Endodermal cell (in vitro differentiated cells): ENCODE results near the gene SSTR5. TPM values are rescaled to one million over a fixed set of nuclear protein-coding genes. Genes with fewer than 3 reads are reported as not detected.

ENCODE experiments used
- DNase-seq: peaks from one replicate; pipeline ENCODE4 v3.0.0-alpha.2; 2017
- H3K27ac ChIP-seq: 2 replicates; pipeline ENCODE4 v1.5.1; 2013; ENCODE audit warnings: mild to moderate bottlenecking, low read depth, low read length, moderate library complexity
- H3K27me3 ChIP-seq: 2 replicates; pipeline ENCODE4 v1.6.1; 2013; ENCODE audit warnings: mild to moderate bottlenecking, low read length, moderate library complexity; ENCODE audit not compliant: insufficient read depth, control insufficient read depth, poor library complexity, severe bottlenecking
- H3K36me3 ChIP-seq: 2 replicates; pipeline ENCODE4 v1.7.0; 2013; ENCODE audit warnings: mild to moderate bottlenecking, low read length, moderate library complexity; ENCODE audit not compliant: control insufficient read depth, insufficient read depth
- H3K4me1 ChIP-seq: one replicate; pipeline ENCODE4 v1.7.0; 2013; ENCODE audit warnings: low read length; ENCODE audit not compliant: control insufficient read depth, insufficient read depth
- H3K4me3 ChIP-seq: 2 replicates; pipeline ENCODE4 v1.5.1; 2013; ENCODE audit warnings: mild to moderate bottlenecking, low read length, moderate library complexity
- H3K9ac ChIP-seq: 2 replicates; pipeline ENCODE4 v1.6.1; 2013; ENCODE audit warnings: mild to moderate bottlenecking, low read length, moderate library complexity; ENCODE audit not compliant: poor library complexity, severe bottlenecking; ENCODE audit errors: extremely low read depth
- H3K9me3 ChIP-seq: 2 replicates; pipeline ENCODE4 v1.6.1; 2013; ENCODE audit warnings: mild to moderate bottlenecking, low read length, moderate library complexity; ENCODE audit not compliant: control insufficient read depth
- H3K27ac Mint-ChIP-seq: 2 replicates; pipeline ENCODE4 v1.8.0; 2020; ENCODE audit warnings: mixed read lengths
- H3K27me3 Mint-ChIP-seq: 2 replicates; pipeline ENCODE4 v1.8.0; 2021; ENCODE audit warnings: mild to moderate bottlenecking, mixed read lengths; ENCODE audit not compliant: insufficient read depth
- H3K36me3 Mint-ChIP-seq: 2 replicates; pipeline ENCODE4 v1.8.0; 2020; ENCODE audit warnings: low read depth, mixed read lengths
- H3K4me1 Mint-ChIP-seq: 2 replicates; pipeline ENCODE4 v1.8.0; 2020; ENCODE audit warnings: mixed read lengths
- H3K4me3 Mint-ChIP-seq: 2 replicates; pipeline ENCODE4 v1.8.0; 2020; ENCODE audit warnings: mild to moderate bottlenecking, moderate library complexity, mixed read lengths
- H3K9me3 Mint-ChIP-seq: 2 replicates; pipeline ENCODE4 v1.8.0; 2020; ENCODE audit warnings: mild to moderate bottlenecking, mixed read lengths
- whole genome bisulfite sequencing, 2 experiments: methylation state at CpG; one replicate each; pipeline versions ENCODE4 v1.1.5 to v1.1.7; 2013; ENCODE audit warnings: missing lambda C conversion rate in 2 of 2, mixed read lengths in 1 of 2; ENCODE audit not compliant: insufficient coverage in 1 of 2, insufficient read length in 1 of 2; 5-methylcytosine and 5-hydroxymethylcytosine counted together
- total RNA-seq, 2 donors: library from RNA; stranded (reverse); fragmentation: NEBNext Ultra II Directional in 1 of 2; extraction: Animal tissue kit (Norgen Biotek cat#: 25700) in 1 of 2; gene quantifications; 2 replicates in 1 of 2; 3 replicates in 1 of 2; pipeline ENCODE4 v1.2.1, GENCODE V29; 2021
- TF ChIP-seq, protein P1 (sequence below): fragments of 200-600 bp; sonication (generic); conservative IDR thresholded peaks from 2 replicates; pipeline ENCODE4 v1.5.0; 2021; ENCODE audit warnings: antibody characterized with exemption, mild to moderate bottlenecking

SSTR5 gene
- total RNA-seq, 2 donors from 2014 or later, result 0.64 to 1.3 TPM

GRCh38 chr16:1113489-1113888 lies 40.9 kb downstream of the SSTR5 start:
- WGBS, 2 experiments, result 90 to 94% methylated on average over 4 to 13 of the region's 16 CpGs
- H3K4me3 Mint-ChIP-seq, result no peak overlapping the region
- Histone ChIP-seq H3K4me1 (no peaks in the 10 kb centered on the region), H3K9ac (no peak overlapping the region), H3K36me3 (no peaks in the 10 kb centered on the region), H3K9me3 (no peaks in the 10 kb centered on the region), H3K27me3 (peaks cover 2% of the 10 kb centered on the region), H3K27ac (no peak overlapping the region), H3K4me3 (no peak overlapping the region)
- H3K27me3 Mint-ChIP-seq, result peaks cover 24% of the 10 kb centered on the region
- no peak overlapping the region for H3K27ac Mint-ChIP-seq
- no peaks in the 10 kb centered on the region for H3K4me1 Mint-ChIP-seq
- no peak for DNase-seq
- no peaks in the 10 kb centered on the region for H3K36me3 Mint-ChIP-seq
- TF ChIP-seq, protein P1, sequence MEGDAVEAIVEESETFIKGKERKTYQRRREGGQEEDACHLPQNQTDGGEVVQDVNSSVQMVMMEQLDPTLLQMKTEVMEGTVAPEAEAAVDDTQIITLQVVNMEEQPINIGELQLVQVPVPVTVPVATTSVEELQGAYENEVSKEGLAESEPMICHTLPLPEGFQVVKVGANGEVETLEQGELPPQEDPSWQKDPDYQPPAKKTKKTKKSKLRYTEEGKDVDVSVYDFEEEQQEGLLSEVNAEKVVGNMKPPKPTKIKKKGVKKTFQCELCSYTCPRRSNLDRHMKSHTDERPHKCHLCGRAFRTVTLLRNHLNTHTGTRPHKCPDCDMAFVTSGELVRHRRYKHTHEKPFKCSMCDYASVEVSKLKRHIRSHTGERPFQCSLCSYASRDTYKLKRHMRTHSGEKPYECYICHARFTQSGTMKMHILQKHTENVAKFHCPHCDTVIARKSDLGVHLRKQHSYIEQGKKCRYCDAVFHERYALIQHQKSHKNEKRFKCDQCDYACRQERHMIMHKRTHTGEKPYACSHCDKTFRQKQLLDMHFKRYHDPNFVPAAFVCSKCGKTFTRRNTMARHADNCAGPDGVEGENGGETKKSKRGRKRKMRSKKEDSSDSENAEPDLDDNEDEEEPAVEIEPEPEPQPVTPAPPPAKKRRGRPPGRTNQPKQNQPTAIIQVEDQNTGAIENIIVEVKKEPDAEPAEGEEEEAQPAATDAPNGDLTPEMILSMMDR, result no peak
- H3K9me3 Mint-ChIP-seq, result no peaks in the 10 kb centered on the region

DNA sequence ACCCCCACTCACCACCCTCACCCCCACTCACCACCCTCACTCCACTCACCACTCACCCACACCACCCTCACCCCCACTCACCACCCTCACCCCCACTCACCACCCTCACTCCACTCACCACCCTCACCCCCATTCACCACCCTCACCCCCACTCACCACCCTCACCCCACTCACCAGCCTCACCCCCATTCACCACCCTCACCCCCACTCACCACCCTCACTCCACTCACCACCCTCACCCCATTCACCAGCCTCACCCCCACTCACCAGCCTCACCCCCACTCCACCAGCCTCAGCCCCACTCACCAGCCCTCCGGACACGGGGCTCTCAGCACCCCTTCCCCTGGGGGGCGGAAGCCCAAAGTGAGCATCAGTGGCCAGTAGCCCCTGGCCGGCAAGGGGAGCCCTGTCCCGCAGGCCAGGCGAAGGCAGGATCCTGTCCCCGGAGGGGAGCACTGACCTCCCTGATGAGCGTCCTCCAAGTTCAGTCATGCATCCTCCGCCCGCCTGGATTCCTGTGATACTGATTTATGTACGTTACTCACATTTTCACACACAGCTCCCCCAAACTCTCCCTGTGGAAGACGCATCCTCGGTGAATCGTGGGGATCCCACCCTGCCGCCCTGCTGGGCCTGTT lies 41.5 kb downstream of the SSTR5 start:
- WGBS, 2 experiments, result 86 to 93% methylated on average over 6 to 15 of the region's 15 CpGs
- TF ChIP-seq, protein P1, result no peak
- Histone ChIP-seq H3K36me3 (no peaks in the 10 kb centered on the region), H3K4me1 (no peaks in the 10 kb centered on the region), H3K9me3 (no peaks in the 10 kb centered on the region), H3K27me3 (no peaks in the 10 kb centered on the region), H3K27ac (no peak overlapping the region), H3K4me3 (no peak overlapping the region), H3K9ac (no peak overlapping the region)
- Mint-ChIP-seq H3K9me3 (no peaks in the 10 kb centered on the region), H3K36me3 (no peaks in the 10 kb centered on the region), H3K4me1 (no peaks in the 10 kb centered on the region), H3K27ac (no peak overlapping the region), H3K27me3 (peaks cover 24% of the 10 kb centered on the region), H3K4me3 (no peak overlapping the region)
- no peak for DNase-seq

GRCh38 chr16:1116693-1117077 lies 44.1 kb downstream of the SSTR5 start:
- Histone ChIP-seq H3K9me3 (no peaks in the 10 kb centered on the region), H3K4me3 (no peak overlapping the region), H3K4me1 (no peaks in the 10 kb centered on the region), H3K9ac (no peak overlapping the region), H3K27ac (no peak overlapping the region), H3K36me3 (no peaks in the 10 kb centered on the region), H3K27me3 (no peaks in the 10 kb centered on the region)
- TF ChIP-seq, protein P1, result no peak
- no peaks in the 10 kb centered on the region for H3K9me3 Mint-ChIP-seq
- 89 to 100% methylated on average over 5 to 9 of the region's 16 CpGs for WGBS, 2 experiments
- no peaks in the 10 kb centered on the region for H3K36me3 Mint-ChIP-seq
- H3K4me3 Mint-ChIP-seq, result no peak overlapping the region
- no peak for DNase-seq
- no peak overlapping the region for H3K27ac Mint-ChIP-seq
- H3K4me1 Mint-ChIP-seq, result no peaks in the 10 kb centered on the region
- peaks cover 5% of the 10 kb centered on the region for H3K27me3 Mint-ChIP-seq
